GM18519 (cell line): ENCODE data around the gene CDC20.

Experiments used
- ATAC-seq: cut with Tn5 transposase; IDR thresholded peaks from one replicate; pipeline ENCODE4 v1.9.1; 2021; ENCODE audit warnings: mild to moderate bottlenecking, moderate library complexity; ENCODE audit not compliant: unreplicated experiment, low FRiP score

The CDC20 gene

DNA sequence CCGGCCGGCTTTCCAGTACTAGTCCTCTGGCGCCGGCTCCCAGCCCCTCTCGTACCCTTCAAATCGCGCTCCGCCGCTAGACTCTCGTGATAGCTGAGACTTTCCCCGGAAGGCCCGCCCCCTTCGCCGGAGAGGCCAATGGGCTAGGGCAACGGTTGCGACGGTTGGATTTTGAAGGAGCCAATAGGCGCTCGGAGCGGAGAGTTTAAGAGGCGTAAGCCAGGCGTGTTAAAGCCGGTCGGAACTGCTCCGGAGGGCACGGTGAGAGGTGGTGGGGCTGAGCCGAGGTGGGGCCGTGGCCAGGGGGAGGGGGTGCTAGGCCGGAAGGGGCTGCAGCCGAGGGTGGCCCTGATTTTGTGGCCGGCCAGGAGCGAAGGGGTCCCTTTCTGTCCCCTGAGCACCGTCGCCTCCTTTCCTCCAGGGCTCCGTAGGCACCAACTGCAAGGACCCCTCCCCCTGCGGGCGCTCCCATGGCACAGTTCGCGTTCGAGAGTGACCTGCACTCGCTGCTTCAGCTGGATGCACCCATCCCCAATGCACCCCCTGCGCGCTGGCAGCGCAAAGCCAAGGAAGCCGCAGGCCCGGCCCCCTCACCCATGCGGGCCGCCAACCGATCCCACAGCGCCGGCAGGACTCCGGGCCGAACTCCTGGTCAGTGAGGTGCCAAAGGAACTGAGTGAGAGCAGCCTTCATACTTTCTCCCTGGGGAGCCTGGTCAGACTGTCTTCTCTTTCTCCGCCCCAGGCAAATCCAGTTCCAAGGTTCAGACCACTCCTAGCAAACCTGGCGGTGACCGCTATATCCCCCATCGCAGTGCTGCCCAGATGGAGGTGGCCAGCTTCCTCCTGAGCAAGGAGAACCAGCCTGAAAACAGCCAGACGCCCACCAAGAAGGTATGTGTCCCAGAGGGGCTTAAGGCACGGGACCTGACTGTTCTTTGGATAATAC is at the start of gene CDC20:
CDC20 (plus strand) TSS at position 236 of the 948 bp plus-strand sequence; CDS start at position 471, 235 bp downstream.
- peak; percentile 67 for ATAC-seq

DNA sequence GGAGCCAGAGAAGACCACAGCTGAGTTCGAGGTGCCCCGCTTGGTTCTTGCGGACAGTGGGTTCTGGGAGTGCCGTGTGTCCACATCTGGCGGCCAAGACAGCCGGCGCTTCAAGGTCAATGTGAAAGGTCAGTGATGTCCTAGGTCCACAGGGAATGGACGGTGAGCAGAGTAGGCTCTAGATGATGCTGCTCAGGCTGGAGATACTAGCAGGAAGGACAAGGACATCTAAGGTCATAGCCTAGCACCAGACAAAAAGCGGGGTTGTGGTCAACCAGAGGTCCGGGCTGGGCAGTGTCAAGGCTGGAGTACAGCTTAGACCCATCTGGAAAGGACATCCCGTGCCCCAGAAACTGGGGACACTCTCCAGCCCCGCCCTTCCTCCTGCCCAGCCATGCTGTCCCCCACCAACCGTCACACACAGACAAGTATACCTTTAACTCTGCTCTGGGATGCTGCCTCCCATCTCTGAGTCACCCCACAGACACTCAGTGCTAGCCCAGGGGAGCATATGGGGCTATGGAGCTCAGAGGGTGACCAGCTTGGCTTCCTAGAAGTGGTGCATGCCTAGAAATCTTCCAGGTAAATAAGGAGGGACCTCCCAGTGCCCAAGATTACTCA is 49.3 kb upstream of the CDC20 start:
- ATAC-seq = no peak

DNA sequence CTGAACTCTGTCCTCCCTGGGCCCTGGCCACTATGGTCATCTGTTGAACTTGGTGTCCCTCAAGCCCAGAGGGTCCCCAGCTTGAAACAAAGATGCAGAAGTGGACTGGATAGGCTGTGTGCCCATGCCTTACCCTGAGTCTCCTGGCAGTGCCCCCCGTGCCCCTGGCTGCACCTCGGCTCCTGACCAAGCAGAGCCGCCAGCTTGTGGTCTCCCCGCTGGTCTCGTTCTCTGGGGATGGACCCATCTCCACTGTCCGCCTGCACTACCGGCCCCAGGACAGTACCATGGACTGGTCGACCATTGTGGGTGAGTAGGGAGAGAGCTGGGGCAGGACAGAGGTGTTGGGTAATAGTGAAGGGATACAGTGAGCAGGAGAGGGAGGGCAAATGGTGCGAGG is 47.3 kb upstream of the CDC20 start:
- no peak for ATAC-seq

DNA sequence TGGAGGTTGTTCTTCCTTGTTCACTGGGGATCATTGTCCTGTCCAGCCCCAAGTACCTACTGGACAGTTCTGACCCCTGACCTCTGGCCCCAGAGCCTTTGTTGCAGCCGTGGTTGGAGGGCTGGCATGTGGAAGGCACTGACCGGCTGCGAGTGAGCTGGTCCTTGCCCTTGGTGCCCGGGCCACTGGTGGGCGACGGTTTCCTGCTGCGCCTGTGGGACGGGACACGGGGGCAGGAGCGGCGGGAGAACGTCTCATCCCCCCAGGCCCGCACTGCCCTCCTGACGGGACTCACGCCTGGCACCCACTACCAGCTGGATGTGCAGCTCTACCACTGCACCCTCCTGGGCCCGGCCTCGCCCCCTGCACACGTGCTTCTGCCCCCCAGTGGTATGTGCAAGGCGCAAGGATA is 46.6 kb upstream of the CDC20 start:
- no peak for ATAC-seq

DNA sequence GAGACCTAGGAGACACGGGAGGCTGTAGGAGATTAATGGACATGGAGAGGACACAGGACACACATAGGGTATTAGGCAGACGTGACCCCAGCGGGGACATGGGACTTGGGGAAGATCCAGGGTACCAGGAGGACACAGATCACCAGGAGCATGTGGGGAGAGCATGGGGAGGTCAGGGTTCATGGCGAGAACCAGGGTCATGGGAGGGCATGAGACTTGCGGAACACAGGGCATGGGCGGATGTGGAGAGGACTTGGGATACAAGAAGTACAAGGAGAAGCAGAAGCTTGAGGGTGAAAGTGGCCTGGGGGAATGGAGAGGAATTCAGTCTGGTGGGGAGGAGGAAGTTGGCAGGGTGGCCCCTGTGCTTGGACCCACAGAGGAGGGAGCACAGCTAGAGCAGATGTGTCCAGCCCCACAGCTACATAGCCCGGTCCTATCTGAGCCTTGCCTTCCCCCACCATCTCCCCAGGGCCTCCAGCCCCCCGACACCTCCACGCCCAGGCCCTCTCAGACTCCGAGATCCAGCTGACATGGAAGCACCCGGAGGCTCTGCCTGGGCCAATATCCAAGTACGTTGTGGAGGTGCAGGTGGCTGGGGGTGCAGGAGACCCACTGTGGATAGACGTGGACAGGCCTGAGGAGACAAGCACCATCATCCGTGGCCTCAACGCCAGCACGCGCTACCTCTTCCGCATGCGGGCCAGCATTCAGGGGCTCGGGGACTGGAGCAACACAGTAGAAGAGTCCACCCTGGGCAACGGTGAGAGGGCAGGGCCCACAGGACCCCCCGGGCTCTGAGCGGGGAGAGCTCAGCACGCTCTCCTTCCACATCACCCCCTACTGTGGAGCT is 45.9 kb upstream of the CDC20 start:
- no peak for ATAC-seq

DNA sequence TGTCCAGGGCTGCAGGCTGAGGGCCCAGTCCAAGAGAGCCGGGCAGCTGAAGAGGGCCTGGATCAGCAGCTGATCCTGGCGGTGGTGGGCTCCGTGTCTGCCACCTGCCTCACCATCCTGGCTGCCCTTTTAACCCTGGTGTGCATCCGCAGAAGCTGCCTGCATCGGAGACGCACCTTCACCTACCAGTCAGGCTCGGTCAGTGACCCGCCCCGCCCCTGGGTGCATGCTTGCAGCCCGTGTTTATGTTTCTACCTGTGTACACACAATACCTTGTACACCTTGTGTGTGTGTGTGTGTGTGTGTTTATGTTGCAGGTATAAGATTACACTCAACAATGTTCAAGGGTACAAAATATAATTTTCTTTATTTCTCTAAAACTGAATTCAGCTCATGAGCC is 45.0 kb upstream of the CDC20 start:
- ATAC-seq = no peak

DNA sequence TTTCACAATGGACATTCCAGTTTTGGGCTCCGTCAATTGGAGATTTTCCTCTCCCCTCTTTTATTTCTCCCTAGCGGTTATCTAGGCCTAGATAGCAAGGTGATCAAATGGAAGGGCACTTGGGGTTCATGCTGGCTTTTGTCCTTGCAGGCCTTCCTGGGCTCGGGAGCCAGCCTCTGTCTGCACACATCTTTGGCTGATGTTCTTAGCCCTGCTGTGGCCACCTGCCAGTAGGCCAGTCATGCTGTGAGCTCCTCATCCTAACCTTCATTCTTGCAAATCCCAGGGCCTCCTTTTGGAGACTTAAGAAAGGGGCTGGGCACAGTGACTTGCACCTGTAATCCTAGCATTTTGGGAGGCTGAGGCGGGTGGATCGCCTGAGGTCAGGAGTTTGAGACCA is 44.5 kb upstream of the CDC20 start:
- no peak for ATAC-seq

DNA sequence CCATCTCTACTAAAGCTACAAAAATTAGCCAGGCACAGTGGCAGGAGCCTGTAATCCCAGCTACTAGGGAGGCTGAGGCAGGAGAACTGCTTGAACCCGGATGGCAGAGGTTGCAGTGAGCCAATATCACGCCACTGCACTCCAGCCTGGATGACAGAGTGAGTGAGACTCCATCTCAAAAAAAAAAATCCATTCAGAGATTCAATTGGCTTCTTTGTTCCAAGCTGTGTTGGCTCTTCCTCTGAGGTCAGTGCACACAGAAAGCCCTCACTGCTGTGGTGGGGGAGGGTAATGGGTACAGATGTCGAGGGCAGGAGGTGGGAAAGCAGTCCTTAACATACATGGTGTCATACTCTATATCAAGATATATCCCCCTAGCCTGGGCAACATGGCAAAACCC is 43.3 kb upstream of the CDC20 start:
- no peak for ATAC-seq

DNA sequence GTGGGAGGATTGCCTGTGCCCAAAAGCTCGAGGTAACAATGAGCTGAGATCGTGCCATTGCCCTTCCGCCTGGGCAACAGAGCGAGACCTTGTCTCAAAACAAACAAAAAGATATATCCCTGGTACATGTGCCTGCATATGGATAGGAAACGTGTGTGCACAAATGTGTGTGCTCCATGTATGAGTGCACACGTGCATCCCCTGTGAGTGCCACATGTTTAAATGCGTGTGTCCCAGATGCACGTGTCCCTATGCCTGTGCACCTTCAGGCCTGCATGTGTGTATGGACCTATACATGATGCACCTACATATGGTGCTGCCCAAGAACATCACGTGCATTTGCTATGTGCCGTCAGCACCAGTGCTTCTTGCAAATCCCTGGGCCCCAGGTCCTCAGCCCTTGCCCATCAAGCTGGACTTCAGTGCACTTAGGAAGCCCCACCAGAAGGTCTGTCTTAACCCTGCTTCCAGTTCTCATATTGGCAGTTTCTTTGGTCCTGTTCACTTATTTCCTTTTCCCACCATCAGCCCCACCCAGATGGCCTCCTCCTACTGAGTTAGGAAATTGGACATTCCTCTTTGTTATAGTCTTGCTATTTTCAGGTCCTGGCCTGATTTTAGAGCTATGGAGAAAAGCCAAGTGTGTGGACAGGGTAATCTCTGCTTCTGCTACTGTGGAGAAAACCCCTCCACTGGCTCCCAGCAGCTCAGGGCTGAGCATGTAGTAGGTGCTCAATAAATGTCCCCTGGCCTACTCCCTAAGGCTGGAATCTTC is 42.6 kb upstream of the CDC20 start:
- no peak for ATAC-seq

DNA sequence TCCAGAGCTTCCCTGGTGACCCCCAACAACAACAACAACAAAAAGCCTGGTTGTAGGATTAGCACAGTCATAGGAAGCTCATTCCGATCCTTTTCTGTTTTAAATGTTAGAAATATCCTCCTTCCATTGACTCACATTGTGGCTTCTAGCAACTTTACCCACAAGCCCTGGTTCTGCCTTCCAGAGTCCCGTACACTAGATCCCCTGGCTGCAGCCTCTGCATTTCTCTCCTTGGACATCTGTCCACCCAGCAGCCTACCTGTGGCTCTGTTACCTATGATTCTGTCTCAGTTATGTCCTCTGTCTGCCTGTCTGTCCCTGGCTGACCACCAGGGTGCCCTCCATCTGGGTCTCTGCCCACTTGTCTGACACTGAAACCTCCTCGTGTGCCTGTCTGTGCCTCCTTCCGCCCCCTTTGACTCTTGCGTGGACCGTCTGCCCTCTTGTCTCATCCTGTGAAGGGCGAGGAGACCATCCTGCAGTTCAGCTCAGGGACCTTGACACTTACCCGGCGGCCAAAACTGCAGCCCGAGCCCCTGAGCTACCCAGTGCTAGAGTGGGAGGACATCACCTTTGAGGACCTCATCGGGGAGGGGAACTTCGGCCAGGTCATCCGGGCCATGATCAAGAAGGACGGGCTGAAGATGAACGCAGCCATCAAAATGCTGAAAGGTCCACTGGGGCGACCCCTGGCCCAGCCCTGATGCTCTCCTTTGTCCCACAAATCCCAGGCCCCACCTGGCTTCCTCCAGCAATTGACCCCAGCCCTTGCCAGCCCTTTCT is 41.9 kb upstream of the CDC20 start:
- no peak for ATAC-seq

DNA sequence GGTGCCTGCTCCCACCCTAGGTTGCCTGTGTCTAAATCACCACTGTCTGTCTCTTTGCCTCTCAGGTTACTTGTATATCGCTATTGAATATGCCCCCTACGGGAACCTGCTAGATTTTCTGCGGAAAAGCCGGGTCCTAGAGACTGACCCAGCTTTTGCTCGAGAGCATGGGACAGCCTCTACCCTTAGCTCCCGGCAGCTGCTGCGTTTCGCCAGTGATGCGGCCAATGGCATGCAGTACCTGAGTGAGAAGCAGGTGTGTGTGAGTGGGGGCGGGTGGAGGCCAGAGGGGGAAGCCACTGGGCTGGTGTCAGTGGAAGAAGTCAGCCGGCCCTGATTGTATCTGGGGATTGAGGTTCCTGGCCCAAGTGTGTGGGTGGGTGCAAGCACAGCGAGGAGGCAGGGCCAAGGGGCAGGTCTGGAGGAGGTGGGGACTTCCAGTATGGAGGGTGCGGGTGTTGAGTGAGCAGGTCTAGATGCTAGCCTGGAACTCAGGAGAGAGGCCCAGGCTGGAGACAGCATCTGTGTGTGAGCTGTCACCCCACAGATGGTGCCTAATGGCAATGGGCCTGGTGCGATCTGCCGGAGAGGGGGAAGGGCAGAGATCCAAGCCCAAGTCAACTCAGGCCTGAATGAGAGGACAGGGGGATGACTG is 40.8 kb upstream of the CDC20 start:
- ATAC-seq = no peak

DNA sequence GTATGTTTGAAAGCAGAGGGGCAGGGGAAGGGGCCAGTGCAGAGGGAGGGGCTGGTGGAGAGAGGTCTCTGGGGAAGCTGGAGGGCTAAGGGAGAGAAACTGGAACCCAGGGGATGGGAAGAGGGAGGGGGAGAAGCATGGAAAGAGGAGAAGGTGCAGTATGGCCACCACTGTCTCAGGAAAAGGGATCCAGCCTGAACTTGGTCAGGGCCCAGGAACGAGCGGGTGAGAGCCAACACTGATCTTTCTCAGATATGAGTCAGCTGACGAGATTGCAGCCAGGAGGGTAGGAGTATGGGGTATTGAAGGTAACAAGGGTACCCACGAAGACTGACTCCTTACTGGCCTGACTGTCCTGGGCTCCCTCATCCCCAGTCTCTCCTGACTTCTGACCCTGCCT is 40.0 kb upstream of the CDC20 start:
- ATAC-seq = no peak

DNA sequence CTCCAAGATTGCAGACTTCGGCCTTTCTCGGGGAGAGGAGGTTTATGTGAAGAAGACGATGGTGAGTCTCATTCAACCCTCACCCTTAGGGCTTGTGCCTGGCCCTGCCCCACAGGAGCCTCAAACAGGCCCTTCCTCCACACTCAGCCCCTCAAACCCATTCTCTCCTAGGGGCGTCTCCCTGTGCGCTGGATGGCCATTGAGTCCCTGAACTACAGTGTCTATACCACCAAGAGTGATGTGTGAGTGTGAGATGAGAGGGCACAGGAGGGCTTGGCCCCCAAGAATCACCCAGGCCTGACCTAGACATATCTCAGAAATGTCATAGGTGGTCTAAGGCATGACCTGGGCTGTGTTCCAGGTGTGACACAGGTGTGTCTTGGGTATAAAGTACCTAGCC is 39.5 kb upstream of the CDC20 start:
- ATAC-seq = no peak

DNA sequence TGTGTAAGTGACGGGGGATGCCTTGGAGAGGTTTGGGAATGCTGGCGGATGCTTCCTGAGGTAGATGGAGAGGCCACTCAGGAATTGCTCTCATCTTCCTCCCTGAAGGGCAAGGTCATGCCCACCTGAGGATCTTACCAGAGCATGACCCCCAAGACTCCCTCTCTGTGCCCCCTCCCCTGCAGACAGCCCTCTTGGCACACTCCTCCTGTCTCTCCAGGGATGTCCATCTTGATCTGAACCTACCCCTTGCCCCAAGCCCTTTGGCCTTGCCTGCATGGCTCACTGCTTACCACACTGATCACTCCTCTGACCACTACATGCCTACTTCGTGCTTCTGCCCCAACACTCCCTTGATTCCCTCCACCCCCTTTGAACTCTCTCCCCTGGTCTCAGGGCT is 39.0 kb upstream of the CDC20 start:
- ATAC-seq = no peak

DNA sequence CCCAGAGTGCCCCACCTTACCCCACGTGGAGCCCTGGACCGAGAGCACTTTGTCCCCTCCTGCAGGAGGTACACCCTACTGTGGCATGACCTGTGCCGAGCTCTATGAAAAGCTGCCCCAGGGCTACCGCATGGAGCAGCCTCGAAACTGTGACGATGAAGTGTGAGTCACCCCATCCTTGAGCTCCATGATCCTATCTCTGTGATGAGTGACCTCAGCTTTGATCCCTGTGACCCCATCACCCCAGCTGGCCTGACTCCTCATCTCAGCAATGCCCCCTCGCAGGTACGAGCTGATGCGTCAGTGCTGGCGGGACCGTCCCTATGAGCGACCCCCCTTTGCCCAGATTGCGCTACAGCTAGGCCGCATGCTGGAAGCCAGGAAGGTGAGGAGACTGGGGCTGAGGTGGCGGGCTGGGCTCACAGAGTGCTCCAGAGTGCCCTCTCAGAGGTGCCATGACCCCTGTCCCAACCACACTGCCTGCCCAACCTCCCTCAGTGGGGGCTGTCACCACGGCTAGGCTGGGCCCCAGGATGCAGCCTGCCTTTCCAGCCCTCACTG is 37.4 kb upstream of the CDC20 start:
- no peak for ATAC-seq

DNA sequence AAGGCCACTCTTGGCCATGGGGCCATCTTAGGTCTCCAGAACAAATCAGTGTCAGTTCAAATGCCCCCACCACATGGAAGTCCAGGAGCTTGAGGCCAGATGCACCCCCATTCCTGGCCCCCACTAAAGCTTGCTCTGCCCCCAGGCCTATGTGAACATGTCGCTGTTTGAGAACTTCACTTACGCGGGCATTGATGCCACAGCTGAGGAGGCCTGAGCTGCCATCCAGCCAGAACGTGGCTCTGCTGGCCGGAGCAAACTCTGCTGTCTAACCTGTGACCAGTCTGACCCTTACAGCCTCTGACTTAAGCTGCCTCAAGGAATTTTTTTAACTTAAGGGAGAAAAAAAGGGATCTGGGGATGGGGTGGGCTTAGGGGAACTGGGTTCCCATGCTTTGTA is 36.3 kb upstream of the CDC20 start:
- no peak for ATAC-seq

DNA sequence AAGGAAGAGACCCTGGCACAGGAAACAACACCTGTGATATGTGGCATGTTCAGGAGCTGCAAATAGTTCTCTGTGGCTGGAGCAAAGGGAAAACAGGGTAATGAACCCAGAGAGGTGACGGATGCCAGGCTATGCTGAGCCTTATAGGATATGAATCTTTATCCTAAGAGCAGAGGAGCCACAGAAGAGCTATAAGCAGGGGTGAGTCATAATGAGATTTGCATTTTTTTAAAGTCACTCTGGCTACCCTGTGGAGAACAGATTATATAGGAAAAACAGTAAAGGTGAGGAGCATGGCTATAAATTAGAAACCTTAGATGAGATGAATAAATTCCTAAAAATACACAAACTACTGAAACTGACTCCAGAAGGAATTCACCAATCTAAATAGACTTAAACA is 34.0 kb upstream of the CDC20 start:
- ATAC-seq = no peak

DNA sequence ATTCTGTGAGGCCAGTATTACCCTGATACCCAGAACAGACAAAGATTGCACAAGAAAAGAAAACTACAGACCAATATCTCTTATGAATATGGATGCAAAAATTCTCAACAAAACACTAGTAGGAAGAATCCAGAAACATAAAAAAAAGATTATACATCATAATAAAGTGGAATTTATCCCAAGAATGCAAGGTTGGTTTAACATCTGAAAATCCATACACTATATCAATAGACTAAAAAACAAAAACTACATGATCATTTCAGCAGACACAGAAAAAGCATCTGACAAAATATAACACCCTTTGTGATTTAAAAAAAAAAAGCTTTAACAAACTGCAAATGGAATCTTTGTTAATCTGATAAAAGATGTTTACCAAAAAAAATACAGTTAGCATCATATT is 33.4 kb upstream of the CDC20 start:
- no peak for ATAC-seq
